HL-60 (cell line): Measurements from ENCODE around the gene GLTP.
"Not testable (repeated sequence)": the region's sequence is repeated elsewhere in the genome, so short reads cannot be mapped to it uniquely, and the experiment has no call there.

Source experiments
- GABPA ChIP-seq: IDR thresholded peaks from 2 replicates; pipeline ENCODE4 v1.6.1; 2012; ENCODE audit warnings: low read depth
- TF ChIP-seq, protein P1 (sequence below): IDR thresholded peaks from one replicate; pipeline ENCODE4 v1.5.1; 2011; ENCODE audit warnings: low read length, control low read depth, inconsistent platforms; ENCODE audit not compliant: insufficient read depth

DNA sequence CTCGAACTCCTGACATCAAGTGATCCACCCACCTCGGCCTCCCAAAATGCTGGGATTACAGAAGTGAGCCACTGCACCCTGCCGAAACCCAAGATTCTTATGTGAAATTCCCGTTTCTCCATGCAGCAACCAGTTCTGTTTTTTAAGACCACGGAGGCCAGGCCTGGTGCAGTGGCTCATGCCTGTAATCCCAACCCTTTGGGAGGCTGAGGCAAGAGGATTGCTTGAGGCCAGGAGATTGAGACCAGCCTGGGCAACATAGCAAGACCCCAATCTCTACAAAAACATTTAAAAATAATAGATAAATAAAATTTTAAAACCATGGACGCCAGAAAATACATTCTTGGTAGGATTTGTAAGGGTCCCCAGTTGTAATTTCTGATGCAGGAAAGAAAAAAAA is 29.8 kb downstream of the GLTP start:
- TF ChIP-seq, protein P1, sequence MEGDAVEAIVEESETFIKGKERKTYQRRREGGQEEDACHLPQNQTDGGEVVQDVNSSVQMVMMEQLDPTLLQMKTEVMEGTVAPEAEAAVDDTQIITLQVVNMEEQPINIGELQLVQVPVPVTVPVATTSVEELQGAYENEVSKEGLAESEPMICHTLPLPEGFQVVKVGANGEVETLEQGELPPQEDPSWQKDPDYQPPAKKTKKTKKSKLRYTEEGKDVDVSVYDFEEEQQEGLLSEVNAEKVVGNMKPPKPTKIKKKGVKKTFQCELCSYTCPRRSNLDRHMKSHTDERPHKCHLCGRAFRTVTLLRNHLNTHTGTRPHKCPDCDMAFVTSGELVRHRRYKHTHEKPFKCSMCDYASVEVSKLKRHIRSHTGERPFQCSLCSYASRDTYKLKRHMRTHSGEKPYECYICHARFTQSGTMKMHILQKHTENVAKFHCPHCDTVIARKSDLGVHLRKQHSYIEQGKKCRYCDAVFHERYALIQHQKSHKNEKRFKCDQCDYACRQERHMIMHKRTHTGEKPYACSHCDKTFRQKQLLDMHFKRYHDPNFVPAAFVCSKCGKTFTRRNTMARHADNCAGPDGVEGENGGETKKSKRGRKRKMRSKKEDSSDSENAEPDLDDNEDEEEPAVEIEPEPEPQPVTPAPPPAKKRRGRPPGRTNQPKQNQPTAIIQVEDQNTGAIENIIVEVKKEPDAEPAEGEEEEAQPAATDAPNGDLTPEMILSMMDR, result not testable (repeated sequence)
- not testable (repeated sequence) for TF ChIP-seq GABPA
